Prostate gland (tissue), 2 donors: Measurements from ENCODE around the gene C1D. TPM values are rescaled to one million over a fixed set of nuclear protein-coding genes. Genes with fewer than 3 reads are reported as not detected.
A peak's percentile ranks its signal among the peaks of the same experiment; 100 is the strongest.

Source experiments
- DNase-seq: peaks from one replicate; pipeline ENCODE4 v3.0.0-alpha.2; 2019; ENCODE audit warnings: low spot score
- H3K27ac ChIP-seq, 2 donors: fragments of 200-600 bp; sonication (generic); 2 replicates each; pipeline ENCODE4 v1.5.1; 2017 to 2019
- H3K27me3 ChIP-seq: fragments of 200-600 bp; sonication (generic); replicated peaks from 2 replicates; pipeline ENCODE4 v1.5.1; 2019; ENCODE audit not compliant: insufficient read depth
- H3K36me3 ChIP-seq, 2 donors: fragments of 200-600 bp; sonication (generic); 1 replicate in 1 of 2; 2 replicates in 1 of 2; pipeline versions ENCODE4 v1.5.1 to v1.8.1; 2017 to 2019
- H3K4me1 ChIP-seq: fragments of 200-600 bp; sonication (generic); replicated peaks from 2 replicates; pipeline ENCODE4 v1.5.1; 2019
- H3K4me3 ChIP-seq, 2 donors: fragments of 200-600 bp; sonication (generic); 2 replicates each; pipeline ENCODE4 v1.5.1; 2017 to 2019
- H3K9me3 ChIP-seq: fragments of 200-600 bp; sonication (generic); 2 replicates; pipeline ENCODE4 v1.5.1; 2017
- CTCF ChIP-seq, 4 experiments: fragments of 200-600 bp in 2 of 4; fragments of 450-650 bp in 2 of 4; sonication (generic) in 2 of 4; IDR thresholded peaks; 1 replicate in 3 of 4; 2 replicates in 1 of 4; pipeline ENCODE4 v1.5.1; 2016 to 2019; ENCODE audit warnings: antibody characterized with exemption in 4 of 4, mild to moderate bottlenecking in 2 of 4, moderate library complexity in 2 of 4
- POLR2A ChIP-seq: fragments of 450-650 bp; IDR thresholded peaks from one replicate; pipeline ENCODE4 v1.6.1; 2016; ENCODE audit warnings: antibody characterized with exemption, mild to moderate bottlenecking
- POLR2AphosphoS5 ChIP-seq: sonication (generic); formaldehyde crosslinking; IDR thresholded peaks from one replicate; pipeline ENCODE4 v1.6.1; 2017; ENCODE audit warnings: antibody characterized with exemption
- WGBS: methylation state at CpG from one replicate; pipeline ENCODE4 v1.1.5; 2018; 5-methylcytosine and 5-hydroxymethylcytosine counted together
- intact Hi-C: fragments of 100-400 bp; cut with DNase I; formaldehyde crosslinking; loops from one replicate; pipeline ENCODE4 v1.14.2; 2022
- total RNA-seq, 2 donors: library from RNA; depleted of rRNA; stranded (reverse); fragments of >200 nt; gene quantifications; one replicate each; pipeline ENCODE4 v1.1.0, GENCODE V29; 2016

C1D gene
- total RNA-seq = 10 to 100 TPM; 31.5 to 51.6 TPM

- H3K4me3 ChIP-seq = peak within 1 kb of the TSS; percentile 69 to 73
- intact Hi-C loops = no loop called here
- H3K27me3 ChIP-seq = no peaks in the 10 kb centered on the region
- no peaks in the 10 kb centered on the region for H3K9me3 ChIP-seq
- no peaks in the 10 kb centered on the region for H3K36me3 ChIP-seq
- H3K27ac ChIP-seq = peak within 1 kb of the TSS; percentile 83 to 88
- WGBS = under 1% methylated on average over 34 of the region's 34 CpGs
- TF ChIP-seq CTCF (IDR thresholded peaks at IDR 0.05) (peak in 1 of 4 experiments; percentile 25), POLR2AphosphoS5 (peak; percentile 98), POLR2A (peak; percentile 68)
- H3K4me1 ChIP-seq = peaks cover 8% of the 10 kb centered on the region
- DNase-seq = peak; percentile 92
Observed at GRCh38 chr2:68062680-68063387, at the start of gene C1D. Gene C1D, minus strand, starts transcription at chr2:68063004. Its CDS starts 15,694 bp downstream, at chr2:68047310.

- intact Hi-C loops = no loop called here
- no peak overlapping the region for H3K27ac ChIP-seq
- H3K4me1 ChIP-seq = no peaks in the 10 kb centered on the region
- H3K9me3 ChIP-seq = no peaks in the 10 kb centered on the region
- no peak for DNase-seq
- 80% methylated on average over 3 of the region's 3 CpGs for WGBS
- H3K36me3 ChIP-seq = no peaks in the 10 kb centered on the region
- no peak for TF ChIP-seq POLR2A
- TF ChIP-seq CTCF (IDR thresholded peaks at IDR 0.05) = no peak
- TF ChIP-seq POLR2AphosphoS5 = no peak
- H3K27me3 ChIP-seq = no peaks in the 10 kb centered on the region
- no peak overlapping the region for H3K4me3 ChIP-seq
Observed at GRCh38 chr2:68110102-68110501, 47.3 kb upstream of the C1D start.

- Histone ChIP-seq H3K27ac (no peak overlapping the region), H3K27me3 (no peaks in the 10 kb centered on the region), H3K4me3 (no peak overlapping the region), H3K4me1 (no peaks in the 10 kb centered on the region), H3K9me3 (no peaks in the 10 kb centered on the region), H3K36me3 (no peaks in the 10 kb centered on the region)
- WGBS = 92% methylated on average over 3 of the region's 3 CpGs
- DNase-seq = no peak
- intact Hi-C loops = no loop called here
- TF ChIP-seq POLR2A = no peak
- TF ChIP-seq CTCF (IDR thresholded peaks at IDR 0.05) = no peak
- no peak for TF ChIP-seq POLR2AphosphoS5
Observed at GRCh38 chr2:68108120-68108519, 45.3 kb upstream of the C1D start.

- no peak overlapping the region for H3K4me3 ChIP-seq
- H3K27ac ChIP-seq = no peak overlapping the region
- no peaks in the 10 kb centered on the region for H3K27me3 ChIP-seq
- H3K36me3 ChIP-seq = no peaks in the 10 kb centered on the region
- H3K9me3 ChIP-seq = no peaks in the 10 kb centered on the region
- no peak for TF ChIP-seq POLR2AphosphoS5
- TF ChIP-seq CTCF (IDR thresholded peaks at IDR 0.05) = no peak
- TF ChIP-seq POLR2A = no peak
- DNase-seq = no peak
- WGBS = 100% methylated on average over 2 of the region's 2 CpGs
- H3K4me1 ChIP-seq = no peaks in the 10 kb centered on the region
- intact Hi-C loops = no loop called here
Observed at GRCh38 chr2:68107475-68107874, 44.7 kb upstream of the C1D start.
